Sigmoid colon (tissue), 7 donors: ENCODE results near the gene C1orf167. TPM values are rescaled to one million over a fixed set of nuclear protein-coding genes. Genes with fewer than 3 reads are reported as not detected.

Experiments
- DNase-seq: peaks from one replicate; pipeline ENCODE4 v3.0.0-alpha.2; 2019
- H3K27ac ChIP-seq, 4 donors: fragments of 200-600 bp; sonication (generic); one replicate each; pipeline ENCODE4 v1.5.1; 2016 to 2019; ENCODE audit warnings: mild to moderate bottlenecking in 1 of 4
- H3K27me3 ChIP-seq, 3 donors: fragments of 200-600 bp; sonication (generic); one replicate each; pipeline ENCODE4 v1.5.1; 2019; ENCODE audit warnings: mild to moderate bottlenecking in 1 of 3
- H3K36me3 ChIP-seq, 4 donors: fragments of 200-600 bp; sonication (generic); one replicate each; pipeline ENCODE4 v1.5.1; 2016 to 2019
- H3K4me1 ChIP-seq, 4 donors: fragments of 200-600 bp; sonication (generic); one replicate each; pipeline ENCODE4 v1.5.1; 2017 to 2019
- H3K4me3 ChIP-seq, 4 donors: fragments of 200-600 bp; sonication (generic); one replicate each; pipeline ENCODE4 v1.5.1; 2017 to 2019; ENCODE audit warnings: mild to moderate bottlenecking in 2 of 4, moderate library complexity in 1 of 4
- H3K9me3 ChIP-seq, 4 donors: fragments of 200-600 bp in 3 of 4; sonication (generic) in 3 of 4; one replicate each; pipeline versions ENCODE4 v1.5.1 to v1.6.1; 2013 to 2019
- EP300 ChIP-seq, 4 donors: sonication (generic); formaldehyde crosslinking; IDR thresholded peaks; one replicate each; pipeline ENCODE4 v1.6.1; 2017; ENCODE audit warnings: antibody characterized with exemption in 4 of 4
- POLR2A ChIP-seq, 2 donors: fragments of 450-650 bp; IDR thresholded peaks; one replicate each; pipeline ENCODE4 v1.6.1; 2016; ENCODE audit warnings: antibody characterized with exemption in 2 of 2, mild to moderate bottlenecking in 2 of 2, moderate library complexity in 2 of 2
- POLR2AphosphoS5 ChIP-seq, 4 donors: sonication (generic); formaldehyde crosslinking; IDR thresholded peaks; one replicate each; pipeline ENCODE4 v1.6.1; 2017; ENCODE audit warnings: antibody characterized with exemption in 4 of 4
- WGBS, 2 donors: extraction: QIAGEN DNeasy Blood & Tissue Kit; methylation state at CpG; one replicate each; pipeline ENCODE4 v1.1.7; 2013; 5-methylcytosine and 5-hydroxymethylcytosine counted together
- intact Hi-C: fragments of 100-400 bp; cut with DNase I; formaldehyde crosslinking; loops from one replicate; pipeline ENCODE4 v1.15.1; 2023
- polyA plus RNA-seq, 3 donors: library from polyadenylated mRNA; stranded (reverse); fragments of 200-250 nt; gene quantifications; one replicate each; pipeline ENCODE4 v1.2.3, GENCODE V29; 2013
- total RNA-seq, 4 donors: library from RNA; depleted of rRNA; stranded (reverse); fragments of >200 nt; gene quantifications; one replicate each; pipeline ENCODE4 v1.1.0, GENCODE V29; 2016
- TF ChIP-seq, protein P1 (sequence below), 4 experiments: fragments of 450-650 bp in 3 of 4; fragments of 200-600 bp in 1 of 4; IDR thresholded peaks; one replicate each; pipeline ENCODE4 v1.5.1; 2016 to 2019; ENCODE audit warnings: antibody characterized with exemption in 4 of 4, mild to moderate bottlenecking in 3 of 4, moderate library complexity in 2 of 4
- donor health status: healthy with polysubstance abuse.
- donor health status: Bipolar disorder and iron deficiency.
- donor health status: healthy.

Gene C1orf167
- total and polyA plus RNA-seq, 7 donors: 0.66 to 2.4 (median 1.7) TPM; not detected in 1

- H3K4me1 ChIP-seq: no peaks in the 10 kb centered on the region
- H3K4me3 ChIP-seq: no peak overlapping the region
- TF ChIP-seq EP300 (IDR thresholded peaks at IDR 0.05): no peak
- TF ChIP-seq, protein P1, sequence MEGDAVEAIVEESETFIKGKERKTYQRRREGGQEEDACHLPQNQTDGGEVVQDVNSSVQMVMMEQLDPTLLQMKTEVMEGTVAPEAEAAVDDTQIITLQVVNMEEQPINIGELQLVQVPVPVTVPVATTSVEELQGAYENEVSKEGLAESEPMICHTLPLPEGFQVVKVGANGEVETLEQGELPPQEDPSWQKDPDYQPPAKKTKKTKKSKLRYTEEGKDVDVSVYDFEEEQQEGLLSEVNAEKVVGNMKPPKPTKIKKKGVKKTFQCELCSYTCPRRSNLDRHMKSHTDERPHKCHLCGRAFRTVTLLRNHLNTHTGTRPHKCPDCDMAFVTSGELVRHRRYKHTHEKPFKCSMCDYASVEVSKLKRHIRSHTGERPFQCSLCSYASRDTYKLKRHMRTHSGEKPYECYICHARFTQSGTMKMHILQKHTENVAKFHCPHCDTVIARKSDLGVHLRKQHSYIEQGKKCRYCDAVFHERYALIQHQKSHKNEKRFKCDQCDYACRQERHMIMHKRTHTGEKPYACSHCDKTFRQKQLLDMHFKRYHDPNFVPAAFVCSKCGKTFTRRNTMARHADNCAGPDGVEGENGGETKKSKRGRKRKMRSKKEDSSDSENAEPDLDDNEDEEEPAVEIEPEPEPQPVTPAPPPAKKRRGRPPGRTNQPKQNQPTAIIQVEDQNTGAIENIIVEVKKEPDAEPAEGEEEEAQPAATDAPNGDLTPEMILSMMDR (IDR thresholded peaks at IDR 0.05): no peak
- no peak for TF ChIP-seq POLR2AphosphoS5 (IDR thresholded peaks at IDR 0.05)
- TF ChIP-seq POLR2A (IDR thresholded peaks at IDR 0.05): no peak
- WGBS, 2 donors: 94 to 95% methylated on average over 15 of the region's 15 CpGs
- H3K27me3 ChIP-seq: no peaks in the 10 kb centered on the region
- H3K36me3 ChIP-seq: peaks cover 0 to 53% (median 4%) of the 10 kb centered on the region in 4 donors
- H3K9me3 ChIP-seq: no peaks in the 10 kb centered on the region
- no peak overlapping the region for H3K27ac ChIP-seq
- no peak for DNase-seq
- intact Hi-C loops: no loop called here
Measured at GRCh38 chr1:11749996-11750395, 12.0 kb upstream of the C1orf167 start.

GRCh38 chr1:11751087-11751486 lies 10.9 kb upstream of the C1orf167 start:
- no peak for TF ChIP-seq POLR2A (IDR thresholded peaks at IDR 0.05)
- TF ChIP-seq, protein P1 (IDR thresholded peaks at IDR 0.05): no peak
- TF ChIP-seq EP300 (IDR thresholded peaks at IDR 0.05): no peak
- no peak for TF ChIP-seq POLR2AphosphoS5 (IDR thresholded peaks at IDR 0.05)
- no peaks in the 10 kb centered on the region for H3K9me3 ChIP-seq
- WGBS, 2 donors: 92 to 94% methylated on average over 9 of the region's 9 CpGs
- H3K27me3 ChIP-seq: peaks cover 0 to 3% (median 0%) of the 10 kb centered on the region in 3 donors
- peaks cover 0 to 49% (median 4%) of the 10 kb centered on the region in 4 donors for H3K36me3 ChIP-seq
- H3K4me1 ChIP-seq: no peaks in the 10 kb centered on the region
- H3K27ac ChIP-seq: no peak overlapping the region
- intact Hi-C loops: no loop called here
- DNase-seq: no peak
- no peak overlapping the region for H3K4me3 ChIP-seq

DNA sequence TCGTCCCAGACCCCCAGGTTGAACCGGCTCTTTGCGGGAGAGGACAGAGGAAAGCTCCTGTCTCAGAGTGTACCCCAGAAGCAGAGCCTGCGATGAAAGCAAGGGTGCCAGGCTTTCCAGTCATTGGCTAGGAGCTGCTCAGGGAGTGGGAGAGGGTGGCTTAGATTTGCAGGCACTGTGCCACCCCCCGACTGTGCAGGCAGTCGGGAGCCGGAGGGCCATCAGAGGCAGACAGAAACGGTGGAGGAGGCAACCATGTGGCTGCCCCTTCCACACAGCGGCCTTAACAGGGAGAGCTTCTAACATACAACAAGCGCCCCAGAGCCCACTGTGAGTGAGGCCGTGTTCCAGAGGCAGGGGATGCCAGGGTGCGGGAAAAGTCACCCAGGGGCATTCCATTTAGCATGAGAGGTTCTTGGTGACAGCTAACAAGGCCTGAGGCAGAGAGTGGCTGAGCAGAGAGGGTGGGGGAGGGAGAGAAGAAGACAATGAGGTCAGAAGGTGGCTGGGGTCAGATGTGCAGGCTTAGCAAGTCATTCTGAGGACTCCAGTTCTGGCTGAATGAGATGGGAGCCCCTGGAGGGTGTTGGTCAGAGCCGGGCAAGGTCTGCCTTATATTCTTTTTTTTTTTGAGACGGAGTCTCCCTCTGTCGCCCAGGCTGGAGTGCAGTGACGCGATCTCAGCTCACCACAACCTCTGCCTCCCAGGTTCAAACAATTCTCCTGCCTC lies 9.5 kb upstream of the C1orf167 start:
- Histone ChIP-seq H3K9me3 (no peaks in the 10 kb centered on the region), H3K27ac (no peak overlapping the region), H3K4me1 (no peaks in the 10 kb centered on the region), H3K4me3 (no peak overlapping the region), H3K36me3 (peaks cover 0 to 35% (median 2%) of the 10 kb centered on the region in 4 donors), H3K27me3 (peaks cover 0 to 3% (median 0%) of the 10 kb centered on the region in 3 donors)
- no peak for DNase-seq
- intact Hi-C loops: no loop called here
- 59 to 70% methylated on average over 17 of the region's 17 CpGs for WGBS, 2 donors
- TF ChIP-seq POLR2AphosphoS5 (IDR thresholded peaks at IDR 0.05) (no peak), POLR2A (IDR thresholded peaks at IDR 0.05) (no peak)
- TF ChIP-seq, protein P1 (IDR thresholded peaks at IDR 0.05): no peak

GRCh38 chr1:11753555-11754208 lies 8.3 kb upstream of the C1orf167 start:
- peaks cover 0 to 23% (median 2%) of the 10 kb centered on the region in 4 donors for H3K36me3 ChIP-seq
- H3K27me3 ChIP-seq: peaks cover 0 to 6% (median 0%) of the 10 kb centered on the region in 3 donors
- no peak overlapping the region for H3K27ac ChIP-seq
- H3K9me3 ChIP-seq: no peaks in the 10 kb centered on the region
- WGBS, 2 donors: 64 to 75% methylated on average over 7 of the region's 7 CpGs
- intact Hi-C loops: no loop called here
- TF ChIP-seq, protein P1 (IDR thresholded peaks at IDR 0.05): no peak
- TF ChIP-seq EP300 (IDR thresholded peaks at IDR 0.05) (no peak), POLR2A (IDR thresholded peaks at IDR 0.05) (no peak), POLR2AphosphoS5 (IDR thresholded peaks at IDR 0.05) (no peak)
- H3K4me3 ChIP-seq: no peak overlapping the region
- no peak for DNase-seq
- H3K4me1 ChIP-seq: no peaks in the 10 kb centered on the region
